MCF 10A (cell line): ENCODE data around the gene TOP1. TPM values are rescaled to one million over a fixed set of nuclear protein-coding genes. Genes with fewer than 3 reads are reported as not detected.
"Not testable (repeated sequence)": the region's sequence is repeated elsewhere in the genome, so short reads cannot be mapped to it uniquely, and the experiment has no call there.

Experiments
- BruUV-seq: library from RNA; stranded (reverse); fragments of 400-500 nt; replicated peaks from 2 replicates; lab custom pipeline; 2021; lab: Mats Ljungman, UMichigan
- CTCF ChIA-PET: fragments of 300-600 bp; sonication (Branson Sonifier 250); formaldehyde crosslinking; extraction: SDS; loops from one replicate; lab custom pipeline; 2021; ENCODE audit warnings: antibody characterized with exemption, inconsistent platforms; lab: Yijun Ruan, JAX
- POLR2A ChIA-PET: fragments of 300-600, 350-650 bp; sonication (Branson Sonifier 250); formaldehyde crosslinking; extraction: SDS; loops from one replicate; lab custom pipeline; 2020; ENCODE audit warnings: antibody characterized with exemption, inconsistent platforms; lab: Yijun Ruan, JAX
- DNase-seq: peaks from one replicate; pipeline ENCODE4 v3.0.0-alpha.2; 2018; ENCODE audit not compliant: unreplicated experiment
- H3K27ac Mint-ChIP-seq: one replicate; pipeline ENCODE4 v1.8.0; 2022; ENCODE audit warnings: mild to moderate bottlenecking, low read depth, mixed read lengths; ENCODE audit not compliant: unreplicated experiment
- H3K27me3 Mint-ChIP-seq: one replicate; pipeline ENCODE4 v1.8.0; 2022; ENCODE audit warnings: mixed read lengths; ENCODE audit not compliant: insufficient read depth, unreplicated experiment
- H3K36me3 Mint-ChIP-seq: one replicate; pipeline ENCODE4 v1.8.0; 2022; ENCODE audit warnings: mild to moderate bottlenecking, moderate library complexity, mixed read lengths; ENCODE audit not compliant: insufficient read depth, unreplicated experiment
- H3K4me1 Mint-ChIP-seq: one replicate; pipeline ENCODE4 v1.8.0; 2022; ENCODE audit warnings: mixed read lengths; ENCODE audit not compliant: insufficient read depth, unreplicated experiment
- H3K4me3 Mint-ChIP-seq: one replicate; pipeline ENCODE4 v1.8.0; 2022; ENCODE audit warnings: mild to moderate bottlenecking, moderate library complexity, mixed read lengths; ENCODE audit not compliant: unreplicated experiment
- H3K9me3 Mint-ChIP-seq: one replicate; pipeline ENCODE4 v1.8.0; 2022; ENCODE audit warnings: mixed read lengths; ENCODE audit not compliant: unreplicated experiment
- intact Hi-C: fragments of 100-400 bp; cut with micrococcal nuclease; formaldehyde crosslinking; loops from 2 replicates; pipeline ENCODE4 v1.14.1; 2022
- total RNA-seq: library from RNA; stranded (reverse); gene quantifications from 2 replicates; pipeline ENCODE4 v1.2.3, GENCODE V29; 2022
- TF ChIP-seq, protein P1 (sequence below): fragments of 200-600 bp; IDR thresholded peaks from one replicate; pipeline ENCODE4 v1.8.0; 2022; ENCODE audit warnings: antibody characterized with exemption, mild to moderate bottlenecking; ENCODE audit not compliant: unreplicated experiment

Gene TOP1
- total RNA-seq, 1 experiment from 2014 or later, result 174 TPM

DNA sequence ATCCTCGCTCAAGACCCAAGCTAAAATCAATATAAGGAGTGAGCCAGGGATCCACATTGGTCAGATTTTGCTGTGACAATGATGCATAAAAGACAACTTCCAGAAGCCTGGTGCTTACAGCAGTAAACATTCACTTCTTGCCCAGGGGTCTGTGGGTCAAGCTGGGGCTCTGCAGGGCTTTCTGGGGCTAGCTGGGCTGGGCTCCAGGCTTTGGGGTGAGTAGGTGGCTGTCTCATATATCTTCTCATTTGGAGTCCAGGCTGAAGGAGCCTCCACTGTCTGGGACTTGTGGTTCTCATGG is 25.8 kb upstream of the TOP1 start:
- ChIA-PET CTCF (interaction anchor here (0.6 to 5.2 kb wide), 6 partner anchors 11 to 93 kb away, joined by 3 to 68 read pairs (median 3); partner anchors contain the start of gene TOP1), POLR2A (interaction anchor here (1.0 to 3.7 kb wide), 12 partner anchors 10 to 231 kb away, joined by 3 to 37 read pairs (median 4); partner anchors contain the start of gene TOP1)
- no TSS peak for BruUV-seq
- TF ChIP-seq, protein P1, sequence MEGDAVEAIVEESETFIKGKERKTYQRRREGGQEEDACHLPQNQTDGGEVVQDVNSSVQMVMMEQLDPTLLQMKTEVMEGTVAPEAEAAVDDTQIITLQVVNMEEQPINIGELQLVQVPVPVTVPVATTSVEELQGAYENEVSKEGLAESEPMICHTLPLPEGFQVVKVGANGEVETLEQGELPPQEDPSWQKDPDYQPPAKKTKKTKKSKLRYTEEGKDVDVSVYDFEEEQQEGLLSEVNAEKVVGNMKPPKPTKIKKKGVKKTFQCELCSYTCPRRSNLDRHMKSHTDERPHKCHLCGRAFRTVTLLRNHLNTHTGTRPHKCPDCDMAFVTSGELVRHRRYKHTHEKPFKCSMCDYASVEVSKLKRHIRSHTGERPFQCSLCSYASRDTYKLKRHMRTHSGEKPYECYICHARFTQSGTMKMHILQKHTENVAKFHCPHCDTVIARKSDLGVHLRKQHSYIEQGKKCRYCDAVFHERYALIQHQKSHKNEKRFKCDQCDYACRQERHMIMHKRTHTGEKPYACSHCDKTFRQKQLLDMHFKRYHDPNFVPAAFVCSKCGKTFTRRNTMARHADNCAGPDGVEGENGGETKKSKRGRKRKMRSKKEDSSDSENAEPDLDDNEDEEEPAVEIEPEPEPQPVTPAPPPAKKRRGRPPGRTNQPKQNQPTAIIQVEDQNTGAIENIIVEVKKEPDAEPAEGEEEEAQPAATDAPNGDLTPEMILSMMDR, result no peak
- no peaks in the 10 kb centered on the region for H3K36me3 Mint-ChIP-seq
- no peak for DNase-seq
- H3K27me3 Mint-ChIP-seq, result no peaks in the 10 kb centered on the region
- H3K9me3 Mint-ChIP-seq, result no peaks in the 10 kb centered on the region
- H3K4me3 Mint-ChIP-seq, result peak overlapping the region; percentile 79
- intact Hi-C loops, result loop anchor here (1.0 to 10.0 kb wide), 2 partner anchors 28 to 322 kb away; no protein-coding TSS in a partner anchor
- peaks cover 33% of the 10 kb centered on the region for H3K4me1 Mint-ChIP-seq
- peak overlapping the region; percentile 99 for H3K27ac Mint-ChIP-seq

DNA sequence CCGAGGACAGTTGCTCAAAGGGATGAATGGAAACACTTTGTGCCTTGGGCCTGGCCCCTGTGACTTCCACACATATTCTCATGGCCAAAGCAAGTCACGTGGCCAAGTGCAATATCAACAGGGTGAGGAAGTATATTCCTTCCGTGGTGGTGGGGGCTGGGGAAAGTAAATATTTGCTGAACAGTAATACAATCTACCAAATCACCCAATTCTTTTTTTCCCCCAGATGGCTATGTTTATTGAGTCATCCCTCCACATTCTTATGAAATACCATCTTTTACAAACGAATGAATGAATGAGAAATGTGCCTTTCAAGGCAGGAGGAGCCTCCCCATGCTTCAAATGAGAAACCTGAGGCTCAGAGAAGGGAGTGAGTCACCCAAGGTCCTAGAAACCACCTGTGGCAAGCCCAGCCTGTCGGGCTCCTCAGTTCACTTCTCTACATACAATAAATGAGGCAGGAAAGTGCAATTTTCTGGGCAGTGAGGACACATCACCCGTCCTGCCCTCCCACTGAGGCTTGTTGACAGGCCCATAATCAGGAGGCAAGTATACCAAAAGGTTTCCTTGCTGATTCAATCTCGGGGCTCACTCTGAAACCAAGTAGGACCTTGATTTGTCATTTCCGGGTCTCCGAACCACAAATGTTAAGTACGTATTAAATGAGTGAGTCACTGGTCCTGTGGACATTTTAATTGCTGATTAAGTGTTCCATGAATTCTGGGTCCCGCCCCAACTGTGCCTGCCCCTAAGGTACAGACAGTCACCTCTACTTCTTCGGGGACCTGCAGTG is 25.3 kb upstream of the TOP1 start:
- no TSS peak for BruUV-seq
- Mint-ChIP-seq H3K36me3 (no peaks in the 10 kb centered on the region), H3K27ac (peak overlapping the region; percentile 99), H3K27me3 (no peaks in the 10 kb centered on the region), H3K4me3 (peak overlapping the region; percentile 79), H3K9me3 (no peaks in the 10 kb centered on the region), H3K4me1 (peaks cover 38% of the 10 kb centered on the region)
- peak; percentile 99 for DNase-seq
- TF ChIP-seq, protein P1, result no peak
- CTCF ChIA-PET, result interaction anchor here (0.6 to 5.2 kb wide), 6 partner anchors 12 to 64 kb away, joined by 3 to 68 read pairs (median 3); partner anchors contain the start of gene TOP1
- intact Hi-C loops, result loop anchor here (1.0 to 10.0 kb wide), 2 partner anchors 27 to 321 kb away; no protein-coding TSS in a partner anchor
- POLR2A ChIA-PET, result interaction anchor here (0.9 to 7.3 kb wide), 11 partner anchors 11 to 230 kb away, joined by 3 to 83 read pairs (median 6); partner anchors contain the start of gene TOP1

DNA sequence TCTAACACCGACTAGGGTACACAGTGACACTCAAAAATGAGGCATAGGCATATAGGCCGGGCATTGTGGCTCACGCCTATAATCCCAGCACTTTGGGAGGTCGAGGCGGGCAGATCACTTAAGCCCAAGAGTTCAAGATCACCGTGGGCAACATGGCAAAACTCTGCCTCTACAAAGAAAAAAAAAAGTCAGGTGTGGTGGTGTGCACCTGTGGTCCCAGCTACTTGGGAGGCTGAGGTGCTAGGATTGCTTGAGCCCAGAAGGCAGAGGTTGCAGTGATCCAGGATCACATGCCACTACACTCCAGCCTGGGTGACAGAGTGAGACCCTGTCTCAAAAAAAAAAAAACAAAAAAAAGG is 24.7 kb upstream of the TOP1 start:
- ChIA-PET POLR2A (interaction anchor here (0.7 to 7.3 kb wide), 5 partner anchors 11 to 130 kb away, joined by 4 to 83 read pairs (median 14); partner anchors contain the start of gene TOP1), CTCF (interaction anchor here (0.6 to 4.0 kb wide), 3 partner anchors 13 to 66 kb away, joined by 3 to 34 read pairs (median 4); no protein-coding TSS in a partner anchor)
- not testable (repeated sequence) for BruUV-seq, H3K36me3 Mint-ChIP-seq, H3K9me3 Mint-ChIP-seq, DNase-seq, H3K27me3 Mint-ChIP-seq
- Mint-ChIP-seq H3K4me1 (peaks cover 42% of the 10 kb centered on the region), H3K27ac (peak overlapping the region; percentile 99), H3K4me3 (peak overlapping the region; percentile 79)
- intact Hi-C loops, result loop anchor here (1.0 to 10.0 kb wide), 2 partner anchors 26 to 321 kb away; no protein-coding TSS in a partner anchor

DNA sequence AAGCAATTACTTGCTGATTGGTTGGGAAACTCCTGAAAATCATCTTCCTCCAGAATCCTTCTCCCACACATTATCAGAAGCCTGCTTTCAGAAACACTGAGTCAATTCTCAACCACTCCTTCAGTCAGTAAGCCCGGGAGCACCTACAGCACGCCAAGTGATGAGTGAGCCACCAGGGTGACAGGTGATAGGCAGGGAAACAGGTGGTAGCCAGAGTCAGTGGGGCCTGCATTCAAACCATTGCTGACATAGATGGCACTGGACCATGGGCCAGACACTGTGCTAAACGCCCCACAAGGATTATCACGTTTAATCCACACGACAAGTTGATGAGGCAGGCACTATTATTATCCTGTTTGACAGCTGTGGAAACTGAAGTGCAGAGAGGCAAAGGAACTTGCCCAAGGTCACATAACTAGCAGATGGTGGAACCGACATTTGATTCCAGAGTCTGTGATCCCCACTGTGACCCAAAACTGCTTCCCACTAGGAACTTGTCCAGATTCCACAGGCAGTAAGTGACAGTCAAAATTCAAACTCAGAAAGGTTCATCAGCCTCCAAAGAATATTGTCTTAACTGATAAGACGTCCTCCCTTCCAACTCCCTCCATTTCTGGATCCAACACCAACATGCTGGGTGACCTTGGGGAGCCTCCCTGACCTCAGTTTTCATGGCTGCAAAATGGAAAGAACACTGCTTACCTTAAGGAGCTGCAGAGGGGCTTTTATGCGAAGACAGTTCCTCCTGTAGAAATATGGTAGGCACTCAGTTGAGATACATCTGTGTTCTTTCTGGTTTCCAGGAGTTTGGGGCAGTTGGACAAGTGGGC is 23.9 kb upstream of the TOP1 start:
- peaks cover 42% of the 10 kb centered on the region for H3K4me1 Mint-ChIP-seq
- intact Hi-C loops, result loop anchor here (10.0 kb wide), 1 partner anchor 320 kb away; no protein-coding TSS in a partner anchor
- H3K27ac Mint-ChIP-seq, result peak overlapping the region; percentile 99
- no peaks in the 10 kb centered on the region for H3K27me3 Mint-ChIP-seq
- BruUV-seq, result TSS peak; percentile 57
- no peaks in the 10 kb centered on the region for H3K36me3 Mint-ChIP-seq
- ChIA-PET POLR2A (interaction anchor here (0.6 to 7.3 kb wide), 29 partner anchors 10 to 1101 kb away, joined by 3 to 83 read pairs (median 4); partner anchors contain the start of genes LPIN3, MAFB and TOP1), CTCF (interaction anchor here (0.6 to 4.0 kb wide), 12 partner anchors 13 to 327 kb away, joined by 3 to 34 read pairs (median 4); no protein-coding TSS in a partner anchor)
- H3K4me3 Mint-ChIP-seq, result peak overlapping the region; percentile 79
- TF ChIP-seq, protein P1, result no peak
- peak; percentile 61 for DNase-seq
- H3K9me3 Mint-ChIP-seq, result no peaks in the 10 kb centered on the region
